ENCODE data around the gene SFN.

- no peak for TF ChIP-seq ZNF317 (CRISPR knock-in tag; IDR thresholded peaks at IDR 0.05; ENCODE audit: borderline replicate concordance, low read depth)
- no peak for TF ChIP-seq NR2C2 (CRISPR knock-in tag; IDR thresholded peaks at IDR 0.05)
- TF ChIP-seq CTCF (IDR thresholded peaks at IDR 0.05), result no peak
- TF ChIP-seq PRDM15 (CRISPR knock-in tag; IDR thresholded peaks at IDR 0.05), result no peak
Measured at GRCh38 chr1:26853600-26853999, 9.3 kb upstream of the SFN start.

Measured in WTC11 (cell line).